ES-I3 (cell line): ENCODE results near the gene IDI2.
"Not testable (repeated sequence)": the region's sequence is repeated elsewhere in the genome, so short reads cannot be mapped to it uniquely, and the experiment has no call there.

Source experiments
- H3K36me3 ChIP-seq: 2 replicates; pipeline ENCODE4 v1.6.1; 2013; ENCODE audit warnings: mild to moderate bottlenecking, low read length, control low read depth, moderate library complexity; ENCODE audit not compliant: insufficient read depth
- H3K4me1 ChIP-seq: 2 replicates; pipeline ENCODE4 v1.6.1; 2013; ENCODE audit warnings: mild to moderate bottlenecking, control low read depth, low read length; ENCODE audit not compliant: insufficient read depth
- H3K9ac ChIP-seq: 2 replicates; pipeline ENCODE4 v1.6.1; 2013; ENCODE audit warnings: low read depth, mild to moderate bottlenecking, low read length, moderate library complexity
- H3K9me3 ChIP-seq: 2 replicates; pipeline ENCODE4 v1.6.1; 2013; ENCODE audit warnings: mild to moderate bottlenecking, low read length, moderate library complexity; ENCODE audit not compliant: control insufficient read depth, insufficient read depth

Gene IDI2

GRCh38 chr10:1036341-1036791 is 10.7 kb upstream of the IDI2 start:
- no peaks in the 10 kb centered on the region for H3K4me1 ChIP-seq
- no peaks in the 10 kb centered on the region for H3K9me3 ChIP-seq
- H3K36me3 ChIP-seq: 0 out of 2 replicates have a peak, but pooled peaks cover 4% of the 10 kb centered on the region
- no peak overlapping the region for H3K9ac ChIP-seq

GRCh38 chr10:1035201-1035600 is 9.5 kb upstream of the IDI2 start:
- 0 out of 2 replicates have a peak, but pooled peaks cover 2% of the 10 kb centered on the region for H3K36me3 ChIP-seq
- no peaks in the 10 kb centered on the region for H3K9me3 ChIP-seq
- no peaks in the 10 kb centered on the region for H3K4me1 ChIP-seq
- H3K9ac ChIP-seq: no peak overlapping the region

DNA sequence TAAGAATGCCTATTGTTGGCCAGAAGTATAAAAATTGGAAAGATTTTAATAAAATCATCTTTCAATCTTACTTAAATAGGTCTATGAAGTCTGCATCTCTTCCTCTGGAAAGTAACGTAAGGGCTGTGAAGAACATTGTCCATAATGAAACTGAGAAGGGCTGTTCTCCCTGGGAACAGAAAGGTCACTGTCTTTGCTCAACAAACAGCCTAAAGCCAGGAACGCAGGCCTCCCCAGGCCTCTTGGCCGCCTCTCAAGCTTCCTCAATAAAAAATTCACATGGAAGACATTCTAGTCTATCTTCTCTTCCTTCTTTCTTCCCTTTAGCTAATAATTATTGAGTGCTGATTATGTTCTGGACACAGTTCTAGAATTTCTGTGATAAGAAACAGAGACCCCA is 9.1 kb upstream of the IDI2 start:
- H3K36me3 ChIP-seq: no peaks in the 10 kb centered on the region
- H3K9ac ChIP-seq: no peak overlapping the region
- no peaks in the 10 kb centered on the region for H3K9me3 ChIP-seq
- no peaks in the 10 kb centered on the region for H3K4me1 ChIP-seq

DNA sequence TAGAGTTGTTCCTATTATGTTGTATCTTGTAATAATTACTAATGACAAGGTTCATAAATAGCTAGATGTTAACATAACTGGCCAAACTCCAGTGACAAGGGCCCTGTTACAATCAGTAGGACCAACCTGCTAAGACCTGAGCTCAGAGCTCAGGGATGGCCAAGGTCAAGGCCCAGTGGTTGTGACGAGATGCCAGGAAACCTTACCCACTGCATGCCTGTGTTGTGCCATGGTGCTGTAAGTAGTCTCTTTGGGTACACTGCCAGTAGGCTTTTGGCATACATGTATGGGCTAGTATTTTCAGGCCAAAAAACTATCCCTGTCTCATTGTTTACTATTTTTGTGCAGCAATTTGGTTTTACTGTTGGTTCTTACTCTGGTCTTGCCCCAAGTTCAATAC is 7.9 kb upstream of the IDI2 start:
- H3K9me3 ChIP-seq: no peaks in the 10 kb centered on the region
- H3K36me3 ChIP-seq: no peaks in the 10 kb centered on the region
- H3K4me1 ChIP-seq: no peaks in the 10 kb centered on the region
- H3K9ac ChIP-seq: no peak overlapping the region

DNA sequence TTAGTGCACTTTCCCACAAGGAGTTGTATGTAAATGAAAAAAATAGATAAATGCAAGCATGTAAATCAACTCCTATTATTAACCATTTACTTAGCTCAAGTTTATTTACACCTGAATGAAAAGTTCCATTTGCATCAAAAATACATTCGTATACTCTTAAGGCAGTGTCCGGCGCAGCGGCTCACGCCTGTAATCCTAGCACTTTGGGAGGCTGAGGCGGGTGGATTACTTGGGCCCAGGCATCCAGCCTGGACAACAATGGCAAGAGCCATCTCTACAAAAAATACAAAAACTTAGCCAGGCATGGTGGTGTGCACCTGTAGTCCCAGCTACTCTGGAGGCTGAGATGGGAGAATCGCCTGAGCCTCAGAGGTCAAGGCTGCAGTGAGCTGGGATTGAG is 4.2 kb upstream of the IDI2 start:
- no peaks in the 10 kb centered on the region for H3K36me3 ChIP-seq
- no peaks in the 10 kb centered on the region for H3K4me1 ChIP-seq
- no peaks in the 10 kb centered on the region for H3K9me3 ChIP-seq
- H3K9ac ChIP-seq: no peak overlapping the region

GRCh38 chr10:1026578-1026977 is 919 bp upstream of the IDI2 start:
- no peak overlapping the region for H3K9ac ChIP-seq
- H3K4me1 ChIP-seq: no peaks in the 10 kb centered on the region
- no peaks in the 10 kb centered on the region; the same call in 1 of the 2 replicates for H3K9me3 ChIP-seq
- no peaks in the 10 kb centered on the region for H3K36me3 ChIP-seq

DNA sequence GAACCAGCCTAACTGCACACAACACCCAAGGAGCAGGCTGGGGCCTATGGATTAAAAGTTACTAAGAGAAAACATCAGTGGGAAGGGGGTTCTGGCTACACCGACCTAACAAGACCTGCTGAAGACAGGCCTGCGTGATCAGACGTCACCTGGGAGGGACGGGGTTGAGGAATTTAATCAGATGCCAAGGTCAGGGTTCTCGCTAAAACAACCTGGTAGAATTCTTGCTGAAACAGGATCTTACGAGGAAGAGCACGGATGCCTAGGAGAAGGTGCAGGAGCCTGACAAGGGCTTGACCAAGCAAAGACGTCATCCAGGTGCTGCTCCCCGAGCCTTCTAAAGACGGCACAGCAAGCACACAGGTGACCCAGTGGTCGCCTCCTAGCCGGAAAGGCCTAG is 1.6 kb downstream of the IDI2 start:
- no peaks in the 10 kb centered on the region for H3K4me1 ChIP-seq
- H3K9me3 ChIP-seq: no peaks in the 10 kb centered on the region; the same call in 1 of the 2 replicates
- no peaks in the 10 kb centered on the region; the same call in 1 of the 2 replicates for H3K36me3 ChIP-seq
- no peak overlapping the region for H3K9ac ChIP-seq

- H3K9me3 ChIP-seq: no peaks in the 10 kb centered on the region; the same call in 1 of the 2 replicates
- peaks cover 7% of the 10 kb centered on the region for H3K36me3 ChIP-seq
- no peaks in the 10 kb centered on the region for H3K4me1 ChIP-seq
- no peak overlapping the region for H3K9ac ChIP-seq
Observed at GRCh38 chr10:1022413-1022812, 3.2 kb downstream of the IDI2 start.

DNA sequence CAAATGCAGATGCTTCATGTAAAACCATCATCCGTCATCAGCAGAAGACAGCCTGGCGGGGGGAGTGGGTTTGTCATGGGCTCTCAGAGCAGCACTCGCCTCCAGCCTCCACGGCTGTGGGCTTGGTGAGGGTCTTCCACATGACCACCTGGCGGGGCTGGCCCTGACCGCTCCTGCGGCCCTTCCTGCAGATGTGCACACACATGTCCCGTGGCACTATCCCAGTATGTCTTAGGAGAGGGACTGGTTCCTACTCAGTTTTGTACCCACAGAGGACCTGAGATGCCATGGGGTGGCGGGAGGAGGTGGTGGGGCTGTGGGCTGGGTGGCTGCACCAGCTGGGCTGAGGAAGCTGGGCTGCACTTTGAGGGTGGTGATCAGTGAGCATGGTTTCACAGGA is 4.7 kb downstream of the IDI2 start:
- peaks cover 21% of the 10 kb centered on the region for H3K36me3 ChIP-seq
- H3K9me3 ChIP-seq: no peaks in the 10 kb centered on the region; the same call in 1 of the 2 replicates
- no peak overlapping the region for H3K9ac ChIP-seq
- H3K4me1 ChIP-seq: no peaks in the 10 kb centered on the region

- Histone ChIP-seq H3K36me3 (peaks cover 23% of the 10 kb centered on the region), H3K4me1 (no peaks in the 10 kb centered on the region), H3K9me3 (no peaks in the 10 kb centered on the region; the same call in 1 of the 2 replicates), H3K9ac (no peak overlapping the region)
Observed at GRCh38 chr10:1020460-1020859, 5.2 kb downstream of the IDI2 start.

DNA sequence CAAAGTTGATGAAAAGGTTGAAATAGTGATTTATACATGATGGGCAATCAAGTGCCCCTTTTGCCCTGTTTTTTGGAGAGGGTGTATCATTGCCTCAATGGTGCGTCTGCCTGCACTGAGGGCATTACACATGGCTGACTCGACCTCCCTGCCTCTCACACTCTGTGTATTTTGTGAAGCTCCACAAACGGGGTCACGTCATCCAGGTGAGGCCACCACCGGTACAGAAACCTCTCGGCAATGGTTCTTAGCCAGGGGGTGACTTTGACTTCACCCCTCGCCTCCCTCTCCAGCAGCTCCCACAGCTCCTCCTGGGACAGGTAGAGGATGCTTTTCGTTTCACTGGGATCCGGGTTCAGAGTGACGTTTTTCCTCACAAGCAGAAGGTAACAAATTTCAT is 6.3 kb downstream of the IDI2 start:
- Histone ChIP-seq H3K9me3 (no peaks in the 10 kb centered on the region; the same call in 1 of the 2 replicates), H3K36me3 (peaks cover 31% of the 10 kb centered on the region), H3K4me1 (no peaks in the 10 kb centered on the region), H3K9ac (no peak overlapping the region)

DNA sequence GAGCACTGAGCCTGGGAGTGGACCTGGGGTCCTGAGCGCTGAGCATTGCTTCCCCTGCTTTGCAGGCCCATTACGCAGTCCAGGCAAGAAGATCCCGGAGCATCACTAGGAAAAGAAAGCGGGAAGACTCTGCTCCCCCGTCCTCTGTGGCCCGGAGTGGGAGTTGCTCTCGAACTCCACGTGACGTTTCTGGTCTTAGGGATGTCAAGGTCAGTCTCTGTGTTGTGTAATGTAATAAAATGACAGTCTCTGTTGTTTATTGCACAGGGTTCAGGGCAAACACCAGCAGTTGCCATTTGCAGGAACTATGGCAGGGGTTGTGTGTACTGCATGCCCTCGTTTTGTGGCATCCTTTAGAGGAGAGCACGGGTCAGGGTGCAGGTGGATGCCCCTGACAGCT is 10.0 kb downstream of the IDI2 start:
- Histone ChIP-seq H3K9me3 (no peaks in the 10 kb centered on the region), H3K36me3 (peaks cover 58% of the 10 kb centered on the region), H3K4me1 (no peaks in the 10 kb centered on the region), H3K9ac (no peak overlapping the region)

GRCh38 chr10:1011696-1012095 is 14.0 kb downstream of the IDI2 start:
- Histone ChIP-seq H3K36me3 (peaks cover 78% of the 10 kb centered on the region), H3K9ac (no peak overlapping the region), H3K9me3 (no peaks in the 10 kb centered on the region), H3K4me1 (no peaks in the 10 kb centered on the region)

GRCh38 chr10:1010703-1011102 is 15.0 kb downstream of the IDI2 start:
- no peak overlapping the region for H3K9ac ChIP-seq
- no peaks in the 10 kb centered on the region for H3K4me1 ChIP-seq
- H3K36me3 ChIP-seq: peaks cover 73% of the 10 kb centered on the region
- H3K9me3 ChIP-seq: no peaks in the 10 kb centered on the region

GRCh38 chr10:1009947-1010346 is 15.7 kb downstream of the IDI2 start:
- not testable (repeated sequence) for H3K4me1 ChIP-seq, H3K9me3 ChIP-seq, H3K9ac ChIP-seq
- H3K36me3 ChIP-seq: peaks cover 75% of the 10 kb centered on the region

- no peak overlapping the region for H3K9ac ChIP-seq
- H3K4me1 ChIP-seq: no peaks in the 10 kb centered on the region
- no peaks in the 10 kb centered on the region for H3K9me3 ChIP-seq
- H3K36me3 ChIP-seq: peaks cover 73% of the 10 kb centered on the region
Observed at GRCh38 chr10:1009071-1009494, 16.6 kb downstream of the IDI2 start.
